Measurements from ENCODE around the gene IPCEF1.

IPCEF1 gene

GRCh38 chr6:154361476-154361875 lies 4.9 kb upstream of the IPCEF1 start:
- TF ChIP-seq PPARA (CRISPR knock-in tag; IDR thresholded peaks at IDR 0.05; ENCODE audit: borderline replicate concordance) (no peak), OSR1 (CRISPR knock-in tag; IDR thresholded peaks at IDR 0.05) (no peak), ISL1 (CRISPR knock-in tag; IDR thresholded peaks at IDR 0.05) (no peak), ZFP30 (CRISPR knock-in tag; IDR thresholded peaks at IDR 0.05) (no peak), TOX (CRISPR knock-in tag; IDR thresholded peaks at IDR 0.05; ENCODE audit: borderline replicate concordance) (no peak), BACH2 (CRISPR knock-in tag; IDR thresholded peaks at IDR 0.05; ENCODE audit: borderline replicate concordance) (no peak), TCF4 (CRISPR knock-in tag; IDR thresholded peaks at IDR 0.05; ENCODE audit: borderline replicate concordance) (no peak), GLIS3 (CRISPR knock-in tag; IDR thresholded peaks at IDR 0.05) (no peak), ZNF70 (CRISPR knock-in tag; IDR thresholded peaks at IDR 0.05) (no peak), ZNF565 (CRISPR knock-in tag; conservative IDR thresholded peaks at IDR 0.05; ENCODE audit: low read depth) (no peak), SNAI2 (CRISPR knock-in tag; IDR thresholded peaks at IDR 0.05) (no peak), ARNTL (CRISPR knock-in tag; IDR thresholded peaks at IDR 0.05; ENCODE audit: borderline replicate concordance, low read depth) (no peak), CSDC2 (CRISPR knock-in tag; IDR thresholded peaks at IDR 0.05) (no peak)
- TF ChIP-seq, protein P1, sequence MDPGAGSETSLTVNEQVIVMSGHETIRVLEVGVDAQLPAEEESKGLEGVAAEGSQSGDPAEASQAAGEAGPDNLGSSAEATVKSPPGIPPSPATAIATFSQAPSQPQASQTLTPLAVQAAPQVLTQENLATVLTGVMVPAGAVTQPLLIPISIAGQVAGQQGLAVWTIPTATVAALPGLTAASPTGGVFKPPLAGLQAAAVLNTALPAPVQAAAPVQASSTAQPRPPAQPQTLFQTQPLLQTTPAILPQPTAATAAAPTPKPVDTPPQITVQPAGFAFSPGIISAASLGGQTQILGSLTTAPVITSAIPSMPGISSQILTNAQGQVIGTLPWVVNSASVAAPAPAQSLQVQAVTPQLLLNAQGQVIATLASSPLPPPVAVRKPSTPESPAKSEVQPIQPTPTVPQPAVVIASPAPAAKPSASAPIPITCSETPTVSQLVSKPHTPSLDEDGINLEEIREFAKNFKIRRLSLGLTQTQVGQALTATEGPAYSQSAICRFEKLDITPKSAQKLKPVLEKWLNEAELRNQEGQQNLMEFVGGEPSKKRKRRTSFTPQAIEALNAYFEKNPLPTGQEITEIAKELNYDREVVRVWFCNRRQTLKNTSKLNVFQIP (CRISPR knock-in tag; IDR thresholded peaks at IDR 0.05; ENCODE audit: borderline replicate concordance, low read depth) = no peak
- TF ChIP-seq, protein P2, sequence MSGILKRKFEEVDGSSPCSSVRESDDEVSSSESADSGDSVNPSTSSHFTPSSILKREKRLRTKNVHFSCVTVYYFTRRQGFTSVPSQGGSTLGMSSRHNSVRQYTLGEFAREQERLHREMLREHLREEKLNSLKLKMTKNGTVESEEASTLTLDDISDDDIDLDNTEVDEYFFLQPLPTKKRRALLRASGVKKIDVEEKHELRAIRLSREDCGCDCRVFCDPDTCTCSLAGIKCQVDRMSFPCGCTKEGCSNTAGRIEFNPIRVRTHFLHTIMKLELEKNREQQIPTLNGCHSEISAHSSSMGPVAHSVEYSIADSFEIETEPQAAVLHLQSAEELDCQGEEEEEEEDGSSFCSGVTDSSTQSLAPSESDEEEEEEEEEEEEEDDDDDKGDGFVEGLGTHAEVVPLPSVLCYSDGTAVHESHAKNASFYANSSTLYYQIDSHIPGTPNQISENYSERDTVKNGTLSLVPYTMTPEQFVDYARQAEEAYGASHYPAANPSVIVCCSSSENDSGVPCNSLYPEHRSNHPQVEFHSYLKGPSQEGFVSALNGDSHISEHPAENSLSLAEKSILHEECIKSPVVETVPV (CRISPR knock-in tag; IDR thresholded peaks at IDR 0.05) = no peak
- TF ChIP-seq, protein P3, sequence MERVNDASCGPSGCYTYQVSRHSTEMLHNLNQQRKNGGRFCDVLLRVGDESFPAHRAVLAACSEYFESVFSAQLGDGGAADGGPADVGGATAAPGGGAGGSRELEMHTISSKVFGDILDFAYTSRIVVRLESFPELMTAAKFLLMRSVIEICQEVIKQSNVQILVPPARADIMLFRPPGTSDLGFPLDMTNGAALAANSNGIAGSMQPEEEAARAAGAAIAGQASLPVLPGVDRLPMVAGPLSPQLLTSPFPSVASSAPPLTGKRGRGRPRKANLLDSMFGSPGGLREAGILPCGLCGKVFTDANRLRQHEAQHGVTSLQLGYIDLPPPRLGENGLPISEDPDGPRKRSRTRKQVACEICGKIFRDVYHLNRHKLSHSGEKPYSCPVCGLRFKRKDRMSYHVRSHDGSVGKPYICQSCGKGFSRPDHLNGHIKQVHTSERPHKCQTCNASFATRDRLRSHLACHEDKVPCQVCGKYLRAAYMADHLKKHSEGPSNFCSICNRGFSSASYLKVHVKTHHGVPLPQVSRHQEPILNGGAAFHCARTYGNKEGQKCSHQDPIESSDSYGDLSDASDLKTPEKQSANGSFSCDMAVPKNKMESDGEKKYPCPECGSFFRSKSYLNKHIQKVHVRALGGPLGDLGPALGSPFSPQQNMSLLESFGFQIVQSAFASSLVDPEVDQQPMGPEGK (CRISPR knock-in tag; IDR thresholded peaks at IDR 0.05; ENCODE audit: borderline replicate concordance) = no peak
- TF ChIP-seq, protein P4, sequence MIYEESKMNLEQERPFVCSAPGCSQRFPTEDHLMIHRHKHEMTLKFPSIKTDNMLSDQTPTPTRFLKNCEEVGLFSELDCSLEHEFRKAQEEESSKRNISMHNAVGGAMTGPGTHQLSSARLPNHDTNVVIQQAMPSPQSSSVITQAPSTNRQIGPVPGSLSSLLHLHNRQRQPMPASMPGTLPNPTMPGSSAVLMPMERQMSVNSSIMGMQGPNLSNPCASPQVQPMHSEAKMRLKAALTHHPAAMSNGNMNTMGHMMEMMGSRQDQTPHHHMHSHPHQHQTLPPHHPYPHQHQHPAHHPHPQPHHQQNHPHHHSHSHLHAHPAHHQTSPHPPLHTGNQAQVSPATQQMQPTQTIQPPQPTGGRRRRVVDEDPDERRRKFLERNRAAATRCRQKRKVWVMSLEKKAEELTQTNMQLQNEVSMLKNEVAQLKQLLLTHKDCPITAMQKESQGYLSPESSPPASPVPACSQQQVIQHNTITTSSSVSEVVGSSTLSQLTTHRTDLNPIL (CRISPR knock-in tag; IDR thresholded peaks at IDR 0.05; ENCODE audit: low read depth) = no peak
- ATAC-seq = no peak

GRCh38 chr6:154360476-154360875 lies 3.9 kb upstream of the IPCEF1 start:
- no peak for ATAC-seq
- TF ChIP-seq, protein P2 (CRISPR knock-in tag; IDR thresholded peaks at IDR 0.05) = no peak
- TF ChIP-seq GLIS3 (CRISPR knock-in tag; IDR thresholded peaks at IDR 0.05) (no peak), ZFP30 (CRISPR knock-in tag; IDR thresholded peaks at IDR 0.05) (no peak), PPARA (CRISPR knock-in tag; IDR thresholded peaks at IDR 0.05; ENCODE audit: borderline replicate concordance) (no peak), ISL1 (CRISPR knock-in tag; IDR thresholded peaks at IDR 0.05) (no peak), ZFP3 (CRISPR knock-in tag; IDR thresholded peaks at IDR 0.05) (no peak)

DNA sequence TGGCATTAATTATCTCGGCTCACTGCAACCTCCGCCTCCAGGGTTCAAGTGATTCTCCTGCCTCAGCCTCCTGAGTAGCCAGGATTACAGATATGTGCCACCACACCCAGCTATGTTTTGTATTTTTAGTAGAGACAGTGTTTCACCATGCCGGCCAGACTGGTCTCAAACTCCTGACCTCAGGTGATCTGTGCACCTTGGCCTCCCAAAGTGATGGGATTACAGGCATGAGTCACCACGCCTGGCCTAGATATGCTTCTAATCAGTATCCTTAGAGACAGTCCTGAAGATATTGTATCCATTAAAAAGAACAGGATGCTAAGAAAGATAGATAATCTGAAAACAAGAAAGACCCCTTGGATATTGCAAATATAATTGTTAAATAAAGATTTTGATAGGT lies 3.1 kb upstream of the IPCEF1 start:
- TF ChIP-seq ARNTL (CRISPR knock-in tag; IDR thresholded peaks at IDR 0.05; ENCODE audit: borderline replicate concordance, low read depth) (no peak), PPARA (CRISPR knock-in tag; IDR thresholded peaks at IDR 0.05; ENCODE audit: borderline replicate concordance) (no peak), ZNF8 (CRISPR knock-in tag; IDR thresholded peaks at IDR 0.05) (no peak), SNAI2 (CRISPR knock-in tag; IDR thresholded peaks at IDR 0.05) (no peak), GLIS3 (CRISPR knock-in tag; IDR thresholded peaks at IDR 0.05) (no peak), OSR1 (CRISPR knock-in tag; IDR thresholded peaks at IDR 0.05) (no peak), ZNF70 (CRISPR knock-in tag; IDR thresholded peaks at IDR 0.05) (no peak)
- TF ChIP-seq, protein P1 (CRISPR knock-in tag; IDR thresholded peaks at IDR 0.05; ENCODE audit: borderline replicate concordance, low read depth) = no peak
- TF ChIP-seq, protein P3 (CRISPR knock-in tag; IDR thresholded peaks at IDR 0.05; ENCODE audit: borderline replicate concordance) = no peak
- TF ChIP-seq, protein P2 (CRISPR knock-in tag; IDR thresholded peaks at IDR 0.05) = no peak
- no peak for ATAC-seq
